NCI-H526 treated with DMSO at 0.1 percent for 48 hours (cell line): ENCODE measurements around the gene COPS9.

Source experiments
- DNase-seq: peaks from one replicate; lab custom pipeline; 2025; lab: John Stamatoyannopoulos, UW

Gene COPS9

DNA sequence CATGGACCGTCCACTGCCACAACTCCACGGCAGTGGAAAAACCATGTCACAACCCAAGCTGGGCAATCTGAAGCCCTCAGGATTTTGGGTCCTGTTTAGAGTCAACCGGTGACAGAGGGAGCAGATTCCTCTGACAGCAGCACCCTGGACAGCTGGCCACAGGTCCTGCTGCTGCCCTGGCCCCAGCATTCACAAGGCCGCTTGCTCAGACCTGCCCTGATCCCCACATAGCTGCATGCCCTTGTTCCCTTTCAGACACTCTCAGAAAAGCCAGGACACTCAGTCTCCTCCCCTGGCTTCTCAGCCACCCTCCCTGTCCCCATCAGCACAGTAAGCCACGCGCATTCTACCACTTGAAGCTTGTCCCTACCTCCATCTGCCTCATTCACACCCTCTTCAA is 1.6 kb downstream of the COPS9 start:
- DNase-seq, result no peak

DNA sequence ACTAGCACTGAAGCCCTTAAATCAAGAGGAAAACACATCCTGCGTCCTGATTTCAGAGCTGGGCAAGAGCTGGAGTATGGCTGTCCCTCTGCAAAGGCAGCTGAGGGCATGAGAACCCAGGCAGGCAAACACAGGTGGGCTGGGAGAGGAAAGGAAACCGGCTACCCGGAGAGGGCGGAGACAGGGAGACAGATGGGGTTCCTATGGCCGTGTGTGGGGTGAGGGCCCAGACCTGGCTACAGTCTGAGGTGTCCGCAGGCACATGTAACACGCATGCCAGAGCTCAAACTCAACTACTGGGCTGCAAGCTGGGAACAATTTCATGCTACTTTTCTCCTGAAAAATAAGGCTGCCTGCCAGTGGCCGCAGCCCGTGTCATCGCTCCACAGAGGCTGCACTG is 2.7 kb downstream of the COPS9 start:
- DNase-seq, result no peak

GRCh38 chr2:240132651-240132980 is 3.5 kb downstream of the COPS9 start:
- DNase-seq, result no peak

- DNase-seq, result no peak
Observed at GRCh38 chr2:240131941-240132650, 4.0 kb downstream of the COPS9 start.

GRCh38 chr2:240131296-240131695 is 4.8 kb downstream of the COPS9 start:
- DNase-seq, result no peak

DNA sequence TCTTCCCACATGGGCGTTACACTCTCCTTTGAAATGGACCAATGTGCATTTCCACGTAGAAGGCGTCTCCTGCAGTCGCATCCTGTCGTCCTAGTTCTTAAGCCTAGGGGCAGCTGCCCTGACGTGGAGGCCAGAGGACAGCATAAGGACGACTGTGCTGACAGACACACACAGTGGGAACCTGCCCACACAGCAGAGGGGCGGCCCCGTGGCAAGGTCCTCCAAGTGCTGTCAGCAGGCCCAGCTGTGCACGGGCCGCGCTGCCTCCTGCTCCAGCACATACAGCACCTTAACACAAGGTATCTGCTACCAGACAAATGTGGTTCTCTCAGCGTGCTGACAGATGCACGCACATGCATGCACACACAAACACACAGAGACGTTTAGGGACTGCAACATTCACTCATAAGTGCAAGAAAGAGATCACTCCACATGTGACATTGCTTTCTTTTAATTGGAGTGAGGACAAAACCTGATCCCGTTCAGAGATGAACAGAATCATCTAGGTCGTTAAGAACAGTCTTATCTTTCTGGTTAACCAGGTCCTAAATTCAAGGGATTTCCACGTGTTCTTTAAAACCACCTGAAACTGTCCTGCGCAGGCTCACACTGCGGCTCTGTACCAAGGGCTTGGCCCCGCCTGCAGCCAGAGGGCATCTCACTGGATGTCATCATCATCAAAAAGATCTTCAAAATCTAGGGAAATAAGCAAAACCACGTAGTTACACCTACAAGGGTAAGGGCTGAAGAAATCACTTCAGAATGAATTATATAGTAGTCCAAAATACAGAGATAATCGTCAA is 5.5 kb downstream of the COPS9 start:
- DNase-seq, result no peak

GRCh38 chr2:240129731-240130392 is 6.2 kb downstream of the COPS9 start:
- DNase-seq, result no peak

- DNase-seq, result no peak
Observed at GRCh38 chr2:240129311-240129710, 6.8 kb downstream of the COPS9 start.

DNA sequence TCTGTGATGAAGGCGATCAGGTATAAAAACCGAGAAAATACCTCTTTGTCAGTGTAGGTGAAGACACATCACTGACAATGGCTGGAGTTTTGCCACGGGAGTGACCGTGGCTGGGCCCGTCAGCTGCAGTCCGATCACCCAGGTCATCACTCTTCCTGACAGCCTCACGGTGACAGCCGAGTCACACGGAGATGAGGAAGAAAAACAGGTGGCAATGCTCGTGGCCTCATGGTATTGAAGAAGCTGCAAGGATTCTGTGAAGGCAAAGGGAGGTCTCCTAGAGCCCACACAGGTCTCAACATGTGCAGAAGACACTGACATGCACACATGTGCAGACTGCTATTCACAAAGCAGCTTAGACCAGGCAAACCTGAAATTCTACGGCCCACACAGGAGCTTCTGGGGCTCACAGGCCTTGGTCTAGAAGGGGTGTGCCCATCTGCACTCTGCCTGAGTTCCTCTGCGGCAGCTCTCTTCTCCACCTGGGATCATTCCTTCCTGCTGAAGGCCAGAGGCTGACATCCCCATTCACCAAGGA is 7.4 kb downstream of the COPS9 start:
- DNase-seq, result no peak

DNA sequence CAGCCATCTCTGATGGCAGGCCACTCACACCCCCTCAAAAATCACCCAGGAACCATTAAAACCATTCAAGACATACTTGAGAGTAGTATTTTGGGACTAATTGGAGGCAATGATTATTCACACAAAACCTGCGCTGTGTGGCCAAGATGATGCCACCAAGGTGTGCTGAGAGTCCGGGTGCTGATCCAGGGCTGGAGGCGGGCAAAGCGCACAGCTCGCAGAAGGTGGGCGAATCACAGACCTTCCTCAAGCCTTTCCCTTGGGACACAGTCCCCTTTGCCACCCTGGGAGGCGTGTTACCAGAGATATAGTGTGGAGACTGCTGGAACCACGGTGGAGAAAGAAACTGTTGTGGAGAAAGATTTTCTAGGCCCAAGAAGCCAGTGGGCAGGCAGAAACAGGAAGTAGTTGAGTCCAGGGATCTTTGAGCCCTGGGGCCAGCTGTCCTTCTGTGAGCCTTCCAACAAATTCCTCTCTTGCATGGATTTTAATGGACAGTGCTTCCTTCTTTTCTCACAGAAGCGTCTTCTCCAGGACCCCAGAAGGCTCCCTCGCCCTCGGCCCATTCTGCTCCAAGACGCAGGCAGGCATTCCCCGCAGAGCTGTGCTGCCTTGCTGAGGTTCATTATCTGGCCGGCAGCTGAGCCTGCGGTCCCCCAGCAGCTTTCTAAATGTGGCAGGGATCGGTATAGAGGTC is 8.0 kb downstream of the COPS9 start:
- no peak for DNase-seq

DNA sequence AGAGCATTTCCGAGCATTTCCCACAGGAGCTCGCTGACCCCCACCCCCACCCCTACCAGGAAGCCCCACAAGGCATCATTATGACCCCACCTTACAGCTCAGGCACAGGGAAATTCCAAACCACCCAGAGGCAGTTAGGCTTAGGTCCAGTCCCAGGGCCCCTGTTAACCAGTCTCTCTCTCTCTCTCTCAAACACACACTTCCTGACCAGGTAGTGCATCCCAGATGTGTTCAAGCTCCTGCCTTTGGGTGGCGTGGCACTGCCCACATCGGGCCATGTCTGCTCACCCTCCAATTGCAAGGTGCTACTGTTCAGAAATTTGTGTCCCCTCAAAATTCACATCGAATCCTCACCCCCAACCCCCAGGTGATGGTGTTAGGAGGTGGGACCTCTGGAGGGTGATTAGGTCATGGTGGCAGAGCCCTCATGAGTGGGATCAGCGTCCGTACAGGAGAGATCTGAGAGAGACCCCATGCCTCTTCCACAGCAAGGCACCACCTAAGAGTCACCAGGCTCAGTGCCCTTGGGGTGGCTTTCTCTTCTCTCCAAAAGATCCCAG is 8.8 kb downstream of the COPS9 start:
- DNase-seq, result no peak

DNA sequence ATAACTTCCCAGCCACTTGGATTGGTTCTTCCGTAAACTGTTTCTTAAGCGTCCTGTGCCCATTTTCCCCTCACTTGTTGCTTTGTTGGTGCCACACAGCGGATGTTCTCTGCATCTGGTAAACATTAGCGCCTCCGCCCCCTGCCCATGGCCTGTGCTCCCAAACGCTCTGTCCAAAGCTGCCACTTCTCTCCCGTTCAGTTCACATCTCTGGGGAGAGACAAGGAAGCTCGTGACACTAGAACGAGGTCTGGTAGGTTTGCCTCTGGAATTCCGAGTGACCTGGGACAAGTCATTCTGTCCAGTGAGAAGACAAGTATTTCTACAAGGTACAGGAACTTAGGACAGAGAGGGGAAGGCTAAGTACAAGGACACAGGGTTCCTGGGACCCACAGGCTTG is 9.4 kb downstream of the COPS9 start:
- no peak for DNase-seq

GRCh38 chr2:240125742-240126141 is 10.4 kb downstream of the COPS9 start:
- no peak for DNase-seq

- no peak for DNase-seq
Observed at GRCh38 chr2:240124651-240125030, 11.5 kb downstream of the COPS9 start.

DNA sequence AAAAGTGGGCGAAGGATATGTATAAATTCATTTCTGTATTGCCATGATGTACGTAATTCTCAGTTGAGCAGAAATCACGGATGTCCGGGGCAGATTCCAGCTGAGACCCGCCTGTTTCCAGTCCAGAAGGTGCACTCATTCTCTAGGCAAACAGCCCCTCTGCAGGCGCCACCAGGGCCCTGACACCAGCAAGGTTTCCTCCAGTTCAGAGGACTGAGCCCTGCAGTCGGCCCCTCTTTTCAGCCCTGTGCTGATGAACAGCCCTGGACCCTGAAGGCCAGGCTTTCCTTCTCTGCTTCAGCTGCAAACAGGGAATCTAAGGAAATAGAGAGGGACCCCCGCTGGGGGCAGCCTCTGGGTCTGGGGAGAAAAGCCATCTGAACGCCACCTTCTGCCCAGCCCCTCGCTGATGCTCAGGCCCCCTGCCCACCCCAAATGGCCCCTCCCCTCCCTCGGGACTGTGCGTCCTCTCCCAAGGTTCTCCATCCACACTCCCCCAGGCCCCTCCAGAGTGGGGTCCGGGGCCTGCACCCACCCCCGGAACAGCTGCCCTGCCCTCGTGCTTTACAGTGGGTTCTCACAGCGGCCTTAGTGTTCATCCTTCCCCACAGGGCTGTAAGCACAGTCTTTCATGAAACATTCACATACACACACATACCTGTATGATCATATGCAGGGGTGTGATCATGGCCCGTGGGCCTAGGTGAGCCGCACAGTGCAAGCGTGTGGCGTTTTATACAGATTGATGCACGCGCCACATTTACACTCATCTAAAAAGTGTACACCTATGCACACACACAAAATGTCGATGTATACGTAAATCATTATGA is 12.1 kb downstream of the COPS9 start:
- no peak for DNase-seq

DNA sequence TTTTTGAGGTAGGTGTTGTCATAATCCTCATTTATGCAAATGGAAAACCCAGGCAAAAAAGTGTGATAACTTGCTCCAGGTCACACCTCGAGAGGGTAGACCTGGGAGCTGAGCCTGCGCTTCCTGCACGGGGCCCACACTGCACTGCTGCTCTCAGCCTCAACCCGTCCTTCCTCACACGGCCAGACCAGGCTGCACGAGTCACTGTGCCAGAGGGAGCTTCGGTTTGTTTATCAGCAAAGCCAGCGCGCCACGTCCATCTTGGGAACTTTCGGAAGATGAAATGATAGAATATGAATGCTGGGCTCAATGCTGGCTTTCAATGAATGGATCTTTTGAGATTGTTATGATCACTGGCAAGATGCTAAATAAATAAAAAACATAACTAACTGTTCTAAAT is 14.4 kb downstream of the COPS9 start:
- no peak for DNase-seq

DNA sequence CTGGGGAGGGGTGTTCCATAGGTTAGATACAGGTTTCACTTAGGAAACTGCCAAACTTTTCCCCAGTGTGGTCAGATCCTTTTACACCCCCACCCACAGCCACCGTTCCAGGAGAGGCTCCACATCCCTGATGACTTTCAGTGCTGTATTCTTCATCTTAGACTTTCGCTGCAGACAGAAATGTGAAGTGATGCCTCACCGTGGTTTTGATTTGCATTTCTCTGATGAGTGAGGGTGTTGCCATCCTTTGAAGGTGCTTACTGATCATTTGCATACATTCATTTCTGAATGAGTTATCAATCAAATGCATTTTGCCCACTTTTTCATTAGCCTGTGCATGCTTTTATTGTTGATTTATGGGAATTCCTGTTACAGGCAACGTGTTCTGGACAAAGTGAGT is 14.9 kb downstream of the COPS9 start:
- peak; percentile 12 for DNase-seq

DNA sequence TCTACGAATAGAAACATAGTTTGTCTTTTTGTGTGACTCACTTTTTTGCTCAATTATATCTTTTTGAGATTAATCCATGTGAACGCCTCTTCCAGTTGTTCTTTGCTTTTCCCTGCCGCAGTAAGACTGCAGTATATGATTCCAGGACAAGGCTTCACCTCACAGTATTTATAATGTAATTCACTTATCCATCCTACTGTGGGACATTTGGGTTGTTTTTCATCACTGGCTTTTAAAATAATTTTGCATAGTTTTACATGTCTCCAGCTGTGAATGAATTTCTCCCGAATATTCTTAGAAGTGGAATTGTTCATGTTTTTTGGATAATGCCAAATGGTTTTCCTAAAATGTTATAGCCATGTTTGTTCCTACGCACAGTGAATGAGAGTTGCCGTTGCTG is 21.9 kb downstream of the COPS9 start:
- DNase-seq, result no peak

- no peak for DNase-seq
Observed at GRCh38 chr2:240112914-240113690, 23.0 kb downstream of the COPS9 start.

DNA sequence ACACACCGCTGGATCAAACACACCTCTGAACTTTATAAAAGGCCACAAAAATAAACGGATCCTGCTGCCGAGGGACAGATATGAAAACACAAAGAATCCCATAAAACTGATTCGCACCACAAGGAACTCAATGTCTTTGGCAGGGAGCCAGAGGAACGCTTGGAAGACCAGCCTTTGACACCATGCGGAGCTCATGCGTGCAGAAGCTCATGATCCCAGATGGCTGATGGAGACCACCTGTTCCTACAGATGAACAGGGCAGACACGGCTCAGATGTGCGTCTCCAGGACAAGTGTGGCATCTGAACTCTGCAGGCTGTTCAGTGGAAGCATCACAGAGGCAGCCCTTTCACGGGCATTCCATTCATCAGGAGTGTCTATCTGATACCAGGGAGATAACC is 24.9 kb downstream of the COPS9 start:
- DNase-seq, result no peak
